Astrocyte (in vitro differentiated cells and primary cell): Measurements from ENCODE around the gene CUEDC1. TPM values are rescaled to one million over a fixed set of nuclear protein-coding genes. Genes with fewer than 3 reads are reported as not detected.
A peak's percentile ranks its signal among the peaks of the same experiment; 100 is the strongest.

Experiments
- DNase-seq: peaks from one replicate; pipeline ENCODE4 v3.0.0-alpha.2; 2010; ENCODE audit warnings: low read depth
- FAIRE-seq: peaks from 2 replicates; lab custom pipeline; 2011; peaks lifted over from hg19 to GRCh38; lab: Jason Lieb, UNC
- H2AFZ ChIP-seq: 2 replicates; pipeline ENCODE4 v1.6.0; 2012; ENCODE audit warnings: low read depth, low read length, inconsistent platforms
- H3K27ac ChIP-seq: 2 replicates; pipeline ENCODE4 v1.5.1; 2011; ENCODE audit warnings: low read depth, low read length, inconsistent platforms
- H3K27me3 ChIP-seq: 2 replicates; pipeline ENCODE4 v1.6.0; 2011; ENCODE audit warnings: low read length, inconsistent platforms; ENCODE audit not compliant: insufficient read depth
- H3K36me3 ChIP-seq: 2 replicates; pipeline ENCODE4 v1.5.1; 2011; ENCODE audit warnings: low read length, inconsistent platforms; ENCODE audit not compliant: insufficient read depth
- H3K4me1 ChIP-seq: 2 replicates; pipeline ENCODE4 v1.5.1; 2011; ENCODE audit warnings: low read length, inconsistent platforms; ENCODE audit not compliant: insufficient read depth
- H3K4me2 ChIP-seq: 2 replicates; pipeline ENCODE4 v1.6.0; 2012; ENCODE audit warnings: low read length, inconsistent platforms
- H3K4me3 ChIP-seq: 2 replicates; pipeline ENCODE4 v1.5.1; 2011; ENCODE audit warnings: low read depth, mild to moderate bottlenecking, low read length, inconsistent platforms; ENCODE audit not compliant: insufficient read depth
- H3K79me2 ChIP-seq: 2 replicates; pipeline ENCODE4 v1.6.0; 2012; ENCODE audit warnings: mild to moderate bottlenecking, low read length, inconsistent platforms; ENCODE audit not compliant: insufficient read depth
- H3K9ac ChIP-seq: 2 replicates; pipeline ENCODE4 v1.6.0; 2012; ENCODE audit warnings: mild to moderate bottlenecking, low read length, inconsistent platforms
- H3K9me3 ChIP-seq: 2 replicates; pipeline ENCODE4 v1.5.1; 2012; ENCODE audit warnings: low read depth, mild to moderate bottlenecking, low read length, inconsistent platforms; ENCODE audit not compliant: insufficient read depth
- H4K20me1 ChIP-seq: 2 replicates; pipeline ENCODE4 v1.6.0; 2012; ENCODE audit warnings: low read length, inconsistent platforms; ENCODE audit not compliant: insufficient read depth
- H3K27ac Mint-ChIP-seq: one replicate; pipeline ENCODE4 v1.8.0; 2021; ENCODE audit warnings: mild to moderate bottlenecking, mixed read lengths; ENCODE audit not compliant: unreplicated experiment
- H3K27me3 Mint-ChIP-seq: one replicate; pipeline ENCODE4 v1.8.0; 2021; ENCODE audit warnings: low read depth, mixed read lengths; ENCODE audit not compliant: unreplicated experiment
- H3K36me3 Mint-ChIP-seq: one replicate; pipeline ENCODE4 v1.8.0; 2021; ENCODE audit warnings: low read depth, mixed read lengths; ENCODE audit not compliant: unreplicated experiment
- H3K4me1 Mint-ChIP-seq: one replicate; pipeline ENCODE4 v1.8.0; 2021; ENCODE audit warnings: low read depth, mixed read lengths; ENCODE audit not compliant: unreplicated experiment
- H3K4me3 Mint-ChIP-seq: one replicate; pipeline ENCODE4 v1.8.0; 2021; ENCODE audit warnings: mild to moderate bottlenecking, moderate library complexity, mixed read lengths; ENCODE audit not compliant: unreplicated experiment
- H3K9me3 Mint-ChIP-seq: one replicate; pipeline ENCODE4 v1.8.0; 2021; ENCODE audit warnings: mild to moderate bottlenecking, mixed read lengths; ENCODE audit not compliant: unreplicated experiment
- EZH2 ChIP-seq: IDR thresholded peaks from 2 replicates; pipeline ENCODE4 v1.6.1; 2012; ENCODE audit warnings: mild to moderate bottlenecking, low read length, inconsistent platforms; ENCODE audit not compliant: insufficient read depth
- total RNA-seq: library from RNA; stranded (reverse); gene quantifications from 2 replicates; pipeline ENCODE4 v1.2.1, GENCODE V29; 2021
- TF ChIP-seq, protein P1 (sequence below): IDR thresholded peaks from 2 replicates; pipeline ENCODE4 v1.5.1; 2011; ENCODE audit warnings: low read depth, mild to moderate bottlenecking, inconsistent platforms, low read length, moderate library complexity; ENCODE audit not compliant: insufficient read depth

The CUEDC1 gene
- total RNA-seq, 1 donor from 2014 or later, result 43.7 TPM

DNA sequence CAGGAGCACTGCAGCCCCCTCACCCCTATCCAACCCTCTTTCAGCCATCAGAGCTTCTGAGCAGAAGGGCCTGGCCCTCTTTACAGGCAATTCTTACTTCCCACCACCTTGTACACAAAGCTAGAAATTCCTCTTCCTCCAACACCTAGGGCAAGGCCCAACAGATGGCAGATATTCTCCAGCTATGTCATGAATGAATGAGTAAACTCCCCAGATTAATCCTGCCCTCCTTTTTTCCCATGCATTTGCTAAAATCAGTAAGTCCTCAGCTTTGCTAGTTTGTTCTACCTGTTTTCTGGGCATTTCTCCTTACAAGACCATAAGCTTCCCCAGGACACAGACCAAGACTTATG, 85.0 kb downstream of the CUEDC1 start:
- FAIRE-seq (no peak), DNase-seq (no peak)
- H4K20me1 ChIP-seq, result no peaks in the 10 kb centered on the region
- H3K9me3 ChIP-seq, result no peaks in the 10 kb centered on the region
- Mint-ChIP-seq H3K36me3 (peaks cover 16% of the 10 kb centered on the region), H3K27ac (peak overlapping the region; percentile 97), H3K9me3 (no peaks in the 10 kb centered on the region), H3K4me1 (peaks cover 55% of the 10 kb centered on the region), H3K27me3 (no peaks in the 10 kb centered on the region), H3K4me3 (peak overlapping the region; percentile 50)
- TF ChIP-seq, protein P1, sequence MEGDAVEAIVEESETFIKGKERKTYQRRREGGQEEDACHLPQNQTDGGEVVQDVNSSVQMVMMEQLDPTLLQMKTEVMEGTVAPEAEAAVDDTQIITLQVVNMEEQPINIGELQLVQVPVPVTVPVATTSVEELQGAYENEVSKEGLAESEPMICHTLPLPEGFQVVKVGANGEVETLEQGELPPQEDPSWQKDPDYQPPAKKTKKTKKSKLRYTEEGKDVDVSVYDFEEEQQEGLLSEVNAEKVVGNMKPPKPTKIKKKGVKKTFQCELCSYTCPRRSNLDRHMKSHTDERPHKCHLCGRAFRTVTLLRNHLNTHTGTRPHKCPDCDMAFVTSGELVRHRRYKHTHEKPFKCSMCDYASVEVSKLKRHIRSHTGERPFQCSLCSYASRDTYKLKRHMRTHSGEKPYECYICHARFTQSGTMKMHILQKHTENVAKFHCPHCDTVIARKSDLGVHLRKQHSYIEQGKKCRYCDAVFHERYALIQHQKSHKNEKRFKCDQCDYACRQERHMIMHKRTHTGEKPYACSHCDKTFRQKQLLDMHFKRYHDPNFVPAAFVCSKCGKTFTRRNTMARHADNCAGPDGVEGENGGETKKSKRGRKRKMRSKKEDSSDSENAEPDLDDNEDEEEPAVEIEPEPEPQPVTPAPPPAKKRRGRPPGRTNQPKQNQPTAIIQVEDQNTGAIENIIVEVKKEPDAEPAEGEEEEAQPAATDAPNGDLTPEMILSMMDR, result no peak
- TF ChIP-seq EZH2, result no peak
- H2AFZ ChIP-seq, result no peak overlapping the region
- peaks cover 51% of the 10 kb centered on the region for H3K4me1 ChIP-seq
- no peak overlapping the region for H3K4me3 ChIP-seq
- peak overlapping the region; percentile 79 for H3K27ac ChIP-seq
- no peaks in the 10 kb centered on the region for H3K79me2 ChIP-seq
- peak overlapping the region; percentile 30 for H3K9ac ChIP-seq
- peak overlapping the region; percentile 77 for H3K4me2 ChIP-seq
- H3K27me3 ChIP-seq, result no peaks in the 10 kb centered on the region
- peaks cover 3% of the 10 kb centered on the region for H3K36me3 ChIP-seq

DNA sequence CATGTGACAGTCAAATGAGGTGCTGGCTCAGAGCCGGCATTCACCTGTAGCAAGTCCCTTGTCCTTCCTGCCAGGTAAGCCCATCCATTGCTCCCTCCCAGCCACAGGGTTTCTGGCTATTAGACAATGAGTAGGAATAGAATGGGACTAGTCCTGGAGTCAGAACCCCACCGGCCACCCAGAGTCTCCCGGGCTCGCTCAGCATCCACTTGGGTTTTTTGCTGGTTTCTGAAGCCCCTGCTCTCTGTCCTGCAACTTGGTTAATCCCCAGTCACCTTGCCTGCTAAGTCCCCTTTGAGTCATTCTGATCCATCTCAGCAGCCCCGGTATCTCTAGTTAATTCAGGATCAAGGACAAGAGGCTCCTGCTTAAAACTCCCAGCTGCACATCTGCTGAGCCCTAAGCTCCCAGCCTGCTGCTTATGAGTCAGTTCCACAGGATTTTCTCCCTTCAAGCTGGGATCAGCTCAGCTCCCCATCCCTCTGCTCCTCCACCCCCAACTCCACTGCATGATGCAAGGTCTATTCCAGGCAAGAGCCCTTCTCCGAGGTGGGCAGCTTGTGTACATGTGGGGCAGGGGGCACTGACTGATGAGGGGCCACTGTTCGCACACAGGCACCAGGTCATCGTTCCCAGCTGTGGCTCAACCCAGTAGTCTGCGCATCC, 85.5 kb downstream of the CUEDC1 start:
- peak overlapping the region; percentile 60 for H3K9ac ChIP-seq

More for the DNA sequence above, 85.5 kb downstream of the CUEDC1 start:
- H2AFZ ChIP-seq, result no peak overlapping the region
- Mint-ChIP-seq H3K27ac (peak overlapping the region; percentile 97), H3K36me3 (peaks cover 20% of the 10 kb centered on the region), H3K9me3 (no peaks in the 10 kb centered on the region), H3K4me1 (peaks cover 55% of the 10 kb centered on the region), H3K4me3 (peak overlapping the region; percentile 50), H3K27me3 (no peaks in the 10 kb centered on the region)
- FAIRE-seq, result no peak
- H3K79me2 ChIP-seq, result no peaks in the 10 kb centered on the region
- no peak overlapping the region for H3K4me3 ChIP-seq
- H3K36me3 ChIP-seq, result peaks cover 3% of the 10 kb centered on the region
- H3K4me2 ChIP-seq, result peak overlapping the region; percentile 77
- no peaks in the 10 kb centered on the region for H3K27me3 ChIP-seq
- peak overlapping the region; percentile 79 for H3K27ac ChIP-seq
- no peaks in the 10 kb centered on the region for H3K9me3 ChIP-seq
- peaks cover 46% of the 10 kb centered on the region for H3K4me1 ChIP-seq
- DNase-seq, result peak; percentile 91
- TF ChIP-seq, protein P1, result no peak
- no peak for TF ChIP-seq EZH2
- H4K20me1 ChIP-seq, result no peaks in the 10 kb centered on the region
